Fibroblast of villous mesenchyme (primary cell): Measurements from ENCODE around the gene TWIST2. TPM values are rescaled to one million over a fixed set of nuclear protein-coding genes. Genes with fewer than 3 reads are reported as not detected.

Experiments
- DNase-seq: peaks from one replicate; pipeline ENCODE4 v3.0.0-alpha.2; 2010; ENCODE audit warnings: low read depth
- H3K4me3 ChIP-seq: 2 replicates; pipeline ENCODE4 v1.5.1; 2011; ENCODE audit warnings: low read depth, mild to moderate bottlenecking, low read length
- CTCF ChIP-seq: IDR thresholded peaks from 2 replicates; pipeline ENCODE4 v1.5.1; 2012; ENCODE audit warnings: low read depth, mild to moderate bottlenecking, low read length; ENCODE audit not compliant: insufficient read depth
- total RNA-seq: library from RNA; depleted of rRNA; stranded (reverse); fragments of >200 nt; gene quantifications from 2 replicates; pipeline ENCODE4 v1.2.3, GENCODE V29; 2012

The TWIST2 gene
- total RNA-seq, 1 donor, result 58.7 TPM

GRCh38 chr2:238916176-238916874, 68.4 kb downstream of the TWIST2 start:
- TF ChIP-seq CTCF, result no peak
- H3K4me3 ChIP-seq, result no peak overlapping the region
- no peak for DNase-seq

- no peak overlapping the region for H3K4me3 ChIP-seq
- DNase-seq, result no peak
- TF ChIP-seq CTCF, result no peak
Observed at GRCh38 chr2:238916875-238917590, 69.1 kb downstream of the TWIST2 start.

- no peak for TF ChIP-seq CTCF
- H3K4me3 ChIP-seq, result no peak overlapping the region
- no peak for DNase-seq
Observed at GRCh38 chr2:238919307-238919706, 71.4 kb downstream of the TWIST2 start.

GRCh38 chr2:238920053-238920452, 72.2 kb downstream of the TWIST2 start:
- TF ChIP-seq CTCF, result no peak
- H3K4me3 ChIP-seq, result no peak overlapping the region
- DNase-seq, result no peak

- DNase-seq, result no peak
- no peak for TF ChIP-seq CTCF
- H3K4me3 ChIP-seq, result no peak overlapping the region
Observed at GRCh38 chr2:238920601-238921001, 72.7 kb downstream of the TWIST2 start.

GRCh38 chr2:238921259-238921658, 73.4 kb downstream of the TWIST2 start:
- H3K4me3 ChIP-seq, result no peak overlapping the region
- TF ChIP-seq CTCF, result no peak
- no peak for DNase-seq
